Thyroid gland (tissue), 4 donors: Measurements from ENCODE around the gene CAPN10.

Experiments
- POLR2A ChIP-seq, 2 donors: fragments of 450-650 bp; IDR thresholded peaks; one replicate each; pipeline ENCODE4 v1.6.1; 2017; ENCODE audit warnings: antibody characterized with exemption in 2 of 2, mild to moderate bottlenecking in 2 of 2, moderate library complexity in 1 of 2
- TF ChIP-seq, protein P1 (sequence below), 6 experiments: fragments of 200-600 bp in 3 of 6; fragments of 450-650 bp in 3 of 6; sonication (generic) in 3 of 6; IDR thresholded peaks; one replicate each; pipeline ENCODE4 v1.5.1; 2016 to 2019; ENCODE audit warnings: antibody characterized with exemption in 6 of 6, mild to moderate bottlenecking in 2 of 6, inconsistent platforms in 1 of 6, moderate library complexity in 1 of 6

DNA sequence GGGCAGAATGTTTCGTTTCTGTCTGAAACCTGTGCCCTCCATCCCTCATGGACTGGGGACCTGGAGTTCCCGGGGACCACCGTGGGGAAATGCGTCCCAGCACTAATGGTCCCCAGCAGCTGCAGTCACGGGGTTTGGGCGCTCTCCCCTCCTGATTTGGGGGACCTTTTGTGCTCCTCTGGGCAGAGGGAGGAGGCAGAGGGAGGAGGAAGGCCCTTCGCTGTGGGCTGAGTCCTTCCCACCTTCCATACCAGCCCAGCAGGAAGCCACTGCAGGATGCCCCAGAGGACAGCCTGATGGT is 41.9 kb downstream of the CAPN10 start:
- TF ChIP-seq, protein P1, sequence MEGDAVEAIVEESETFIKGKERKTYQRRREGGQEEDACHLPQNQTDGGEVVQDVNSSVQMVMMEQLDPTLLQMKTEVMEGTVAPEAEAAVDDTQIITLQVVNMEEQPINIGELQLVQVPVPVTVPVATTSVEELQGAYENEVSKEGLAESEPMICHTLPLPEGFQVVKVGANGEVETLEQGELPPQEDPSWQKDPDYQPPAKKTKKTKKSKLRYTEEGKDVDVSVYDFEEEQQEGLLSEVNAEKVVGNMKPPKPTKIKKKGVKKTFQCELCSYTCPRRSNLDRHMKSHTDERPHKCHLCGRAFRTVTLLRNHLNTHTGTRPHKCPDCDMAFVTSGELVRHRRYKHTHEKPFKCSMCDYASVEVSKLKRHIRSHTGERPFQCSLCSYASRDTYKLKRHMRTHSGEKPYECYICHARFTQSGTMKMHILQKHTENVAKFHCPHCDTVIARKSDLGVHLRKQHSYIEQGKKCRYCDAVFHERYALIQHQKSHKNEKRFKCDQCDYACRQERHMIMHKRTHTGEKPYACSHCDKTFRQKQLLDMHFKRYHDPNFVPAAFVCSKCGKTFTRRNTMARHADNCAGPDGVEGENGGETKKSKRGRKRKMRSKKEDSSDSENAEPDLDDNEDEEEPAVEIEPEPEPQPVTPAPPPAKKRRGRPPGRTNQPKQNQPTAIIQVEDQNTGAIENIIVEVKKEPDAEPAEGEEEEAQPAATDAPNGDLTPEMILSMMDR (IDR thresholded peaks at IDR 0.05) = no peak
- no peak for TF ChIP-seq POLR2A (IDR thresholded peaks at IDR 0.05)
